Stimulated activated CD8-positive, alpha-beta memory T cell treated with anti-CD3 and anti-CD28 coated beads, Interleukin-2, amount 100 ng/mL, for 48 hours (primary cell): ENCODE measurements around the gene EIF4E.
"Not testable (repeated sequence)": the region's sequence is repeated elsewhere in the genome, so short reads cannot be mapped to it uniquely, and the experiment has no call there.

ENCODE experiments used
- DNase-seq, 2 donors: peaks; one replicate each; pipeline ENCODE4 v3.0.0-alpha.2; 2020; ENCODE audit warnings: low read depth in 2 of 2

EIF4E gene

GRCh38 chr4:98928505-98929340 lies at the start of gene EIF4E:
Gene EIF4E (minus strand): TSS chr4:98929133. CDS start chr4:98929112, 21 bp downstream.
- DNase-seq, result peak; percentile 86 to 92

- no peak for DNase-seq
Measured at GRCh38 chr4:98977557-98977956, 48.6 kb upstream of the EIF4E start.

- DNase-seq, result no peak
Measured at GRCh38 chr4:98976716-98977115, 47.8 kb upstream of the EIF4E start.

- no peak for DNase-seq
Measured at GRCh38 chr4:98969878-98970785, 41.2 kb upstream of the EIF4E start.

- no peak for DNase-seq
Measured at GRCh38 chr4:98967786-98968329, 38.9 kb upstream of the EIF4E start.

- no peak for DNase-seq
Measured at GRCh38 chr4:98966926-98967325, 38.0 kb upstream of the EIF4E start.

- no peak for DNase-seq
Measured at GRCh38 chr4:98963538-98964433, 34.9 kb upstream of the EIF4E start.

- DNase-seq, result no peak
Measured at GRCh38 chr4:98961770-98962169, 32.8 kb upstream of the EIF4E start.

GRCh38 chr4:98959411-98959810 lies 30.5 kb upstream of the EIF4E start:
- no peak for DNase-seq

GRCh38 chr4:98958065-98958464 lies 29.1 kb upstream of the EIF4E start:
- DNase-seq, result no peak

GRCh38 chr4:98955229-98955628 lies 26.3 kb upstream of the EIF4E start:
- no peak for DNase-seq

GRCh38 chr4:98951710-98952109 lies 22.8 kb upstream of the EIF4E start:
- no peak for DNase-seq

- DNase-seq, result no peak
Measured at GRCh38 chr4:98950925-98951324, 22.0 kb upstream of the EIF4E start.

- DNase-seq, result no peak
Measured at GRCh38 chr4:98946359-98946758, 17.4 kb upstream of the EIF4E start.

- no peak for DNase-seq
Measured at GRCh38 chr4:98945297-98945850, 16.4 kb upstream of the EIF4E start.

GRCh38 chr4:98939892-98940298 lies 11.0 kb upstream of the EIF4E start:
- no peak for DNase-seq

GRCh38 chr4:98939438-98939837 lies 10.5 kb upstream of the EIF4E start:
- DNase-seq, result no peak

GRCh38 chr4:98937986-98938720 lies 9.2 kb upstream of the EIF4E start:
- no peak for DNase-seq

- DNase-seq, result no peak
Measured at GRCh38 chr4:98935633-98936032, 6.7 kb upstream of the EIF4E start.

- not testable (repeated sequence) for DNase-seq
Measured at GRCh38 chr4:98934851-98935250, 5.9 kb upstream of the EIF4E start.
